Suprapubic skin (tissue), 4 donors: ENCODE measurements around the gene RIMBP2. TPM values are rescaled to one million over a fixed set of nuclear protein-coding genes. Genes with fewer than 3 reads are reported as not detected.
A peak's percentile ranks its signal among the peaks of the same experiment; 100 is the strongest.

ENCODE experiments used
- DNase-seq, 2 donors: peaks; one replicate each; pipeline ENCODE4 v3.0.0-alpha.2; 2019; ENCODE audit warnings: low spot score in 2 of 2
- H3K27ac ChIP-seq: fragments of 200-600 bp; sonication (generic); one replicate; pipeline ENCODE4 v1.5.1; 2019
- H3K27me3 ChIP-seq: fragments of 200-600 bp; sonication (generic); one replicate; pipeline ENCODE4 v1.5.1; 2019
- H3K36me3 ChIP-seq: fragments of 200-600 bp; sonication (generic); one replicate; pipeline ENCODE4 v1.5.1; 2019
- H3K4me1 ChIP-seq: fragments of 200-600 bp; sonication (generic); one replicate; pipeline ENCODE4 v1.5.1; 2019
- H3K4me3 ChIP-seq: fragments of 200-600 bp; sonication (generic); one replicate; pipeline ENCODE4 v1.5.1; 2019; ENCODE audit warnings: mild to moderate bottlenecking
- H3K9me3 ChIP-seq: fragments of 200-600 bp; sonication (generic); one replicate; pipeline ENCODE4 v1.5.1; 2019
- EP300 ChIP-seq: sonication (generic); formaldehyde crosslinking; IDR thresholded peaks from one replicate; pipeline ENCODE4 v1.6.1; 2017; ENCODE audit warnings: antibody characterized with exemption
- POLR2A ChIP-seq, 2 donors: fragments of 450-650 bp; IDR thresholded peaks; one replicate each; pipeline ENCODE4 v1.6.1; 2017; ENCODE audit warnings: antibody characterized with exemption in 2 of 2, mild to moderate bottlenecking in 2 of 2, moderate library complexity in 2 of 2
- POLR2AphosphoS5 ChIP-seq, 3 donors: sonication (generic); formaldehyde crosslinking; IDR thresholded peaks; one replicate each; pipeline ENCODE4 v1.6.1; 2017; ENCODE audit warnings: antibody characterized with exemption in 3 of 3
- WGBS: methylation state at CpG from one replicate; pipeline ENCODE4 v1.1.5; 2018; 5-methylcytosine and 5-hydroxymethylcytosine counted together
- total RNA-seq, 4 donors: library from RNA; depleted of rRNA; stranded (reverse); fragments of >200 nt; gene quantifications; one replicate each; pipeline ENCODE4 v1.1.0, GENCODE V29; 2016
- TF ChIP-seq, protein P1 (sequence below), 2 donors: fragments of 200-600 bp in 1 of 2; fragments of 450-650 bp in 1 of 2; sonication (generic) in 1 of 2; IDR thresholded peaks; one replicate each; pipeline ENCODE4 v1.5.1; 2016 to 2019; ENCODE audit warnings: antibody characterized with exemption in 2 of 2, mild to moderate bottlenecking in 1 of 2, moderate library complexity in 1 of 2

RIMBP2 gene
- total RNA-seq, 4 donors from 2014 or later, result 2.1 to 21.8 (median 3.0) TPM

DNA sequence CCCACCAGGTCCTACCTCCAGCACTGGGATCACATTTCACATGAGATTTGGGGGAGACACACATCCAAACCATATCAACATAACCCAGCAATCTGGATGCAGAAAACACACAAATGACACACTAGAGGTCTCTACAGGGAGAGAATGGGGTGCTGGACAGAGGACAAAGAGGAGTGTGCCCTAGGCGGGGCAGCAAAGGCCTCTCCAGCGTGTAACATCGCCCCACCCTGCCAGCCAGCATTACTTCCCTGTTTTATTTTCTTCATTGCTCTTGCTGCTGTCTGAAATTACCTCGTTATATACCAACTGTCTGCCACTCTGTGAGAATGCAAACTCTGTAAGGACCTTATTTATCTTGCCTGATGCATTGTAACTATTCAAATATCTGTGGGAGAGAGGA, 61.1 kb downstream of the RIMBP2 start:
- peaks cover 9% of the 10 kb centered on the region for H3K9me3 ChIP-seq
- H3K36me3 ChIP-seq, result no peaks in the 10 kb centered on the region
- H3K27ac ChIP-seq, result no peak overlapping the region
- TF ChIP-seq EP300 (no peak), POLR2AphosphoS5 (IDR thresholded peaks at IDR 0.05) (no peak), POLR2A (IDR thresholded peaks at IDR 0.05) (no peak)
- TF ChIP-seq, protein P1, sequence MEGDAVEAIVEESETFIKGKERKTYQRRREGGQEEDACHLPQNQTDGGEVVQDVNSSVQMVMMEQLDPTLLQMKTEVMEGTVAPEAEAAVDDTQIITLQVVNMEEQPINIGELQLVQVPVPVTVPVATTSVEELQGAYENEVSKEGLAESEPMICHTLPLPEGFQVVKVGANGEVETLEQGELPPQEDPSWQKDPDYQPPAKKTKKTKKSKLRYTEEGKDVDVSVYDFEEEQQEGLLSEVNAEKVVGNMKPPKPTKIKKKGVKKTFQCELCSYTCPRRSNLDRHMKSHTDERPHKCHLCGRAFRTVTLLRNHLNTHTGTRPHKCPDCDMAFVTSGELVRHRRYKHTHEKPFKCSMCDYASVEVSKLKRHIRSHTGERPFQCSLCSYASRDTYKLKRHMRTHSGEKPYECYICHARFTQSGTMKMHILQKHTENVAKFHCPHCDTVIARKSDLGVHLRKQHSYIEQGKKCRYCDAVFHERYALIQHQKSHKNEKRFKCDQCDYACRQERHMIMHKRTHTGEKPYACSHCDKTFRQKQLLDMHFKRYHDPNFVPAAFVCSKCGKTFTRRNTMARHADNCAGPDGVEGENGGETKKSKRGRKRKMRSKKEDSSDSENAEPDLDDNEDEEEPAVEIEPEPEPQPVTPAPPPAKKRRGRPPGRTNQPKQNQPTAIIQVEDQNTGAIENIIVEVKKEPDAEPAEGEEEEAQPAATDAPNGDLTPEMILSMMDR (IDR thresholded peaks at IDR 0.05), result no peak
- no peaks in the 10 kb centered on the region for H3K27me3 ChIP-seq
- WGBS, result 87% methylated on average over 4 of the region's 4 CpGs
- no peak overlapping the region for H3K4me3 ChIP-seq
- DNase-seq, result no peak
- H3K4me1 ChIP-seq, result no peaks in the 10 kb centered on the region

DNA sequence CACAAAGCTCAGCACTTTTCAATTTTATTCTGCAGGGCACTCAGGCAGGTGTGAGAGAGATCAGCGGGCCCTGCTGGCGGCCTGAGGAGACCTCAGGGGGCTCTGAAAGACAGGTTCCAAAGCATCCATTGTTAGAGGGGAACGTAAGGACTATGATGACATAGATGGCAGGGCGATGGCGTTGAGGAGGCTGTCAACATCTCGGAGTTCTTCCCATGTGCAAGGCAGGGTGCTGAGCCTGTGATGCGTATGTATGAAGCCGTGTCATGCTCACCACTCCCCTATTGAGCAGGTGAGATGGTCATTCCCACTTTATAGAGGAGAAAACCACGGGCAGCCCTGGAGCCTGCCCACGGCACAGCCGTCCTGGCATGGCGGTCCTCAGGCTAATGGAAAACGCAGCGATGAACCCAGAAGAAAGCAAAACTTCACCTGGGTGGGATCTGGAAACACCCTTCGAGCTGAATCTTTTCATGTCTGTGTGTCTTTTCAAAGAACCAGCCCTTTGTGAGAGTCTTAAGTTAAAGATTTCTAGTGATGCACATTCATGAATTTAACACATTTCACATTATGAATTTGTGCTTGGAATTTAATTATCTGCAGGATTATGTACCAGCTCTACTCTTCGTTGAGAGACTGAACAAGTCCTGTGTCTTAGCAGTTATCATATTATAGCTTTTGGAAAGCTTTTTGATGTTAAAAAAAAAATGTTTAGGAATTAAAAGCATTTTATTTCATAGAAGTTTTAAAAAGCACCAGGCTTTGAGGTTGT, 64.7 kb downstream of the RIMBP2 start:
- TF ChIP-seq, protein P1 (IDR thresholded peaks at IDR 0.05), result no peak
- TF ChIP-seq POLR2A (IDR thresholded peaks at IDR 0.05) (no peak), POLR2AphosphoS5 (IDR thresholded peaks at IDR 0.05) (no peak), EP300 (no peak)
- WGBS, result 90% methylated on average over 16 of the region's 16 CpGs
- Histone ChIP-seq H3K9me3 (peaks cover 9% of the 10 kb centered on the region), H3K4me1 (no peaks in the 10 kb centered on the region), H3K27me3 (no peaks in the 10 kb centered on the region), H3K36me3 (no peaks in the 10 kb centered on the region), H3K27ac (no peak overlapping the region), H3K4me3 (no peak overlapping the region)
- DNase-seq, result peak in 1 of 2 donors; percentile 28

DNA sequence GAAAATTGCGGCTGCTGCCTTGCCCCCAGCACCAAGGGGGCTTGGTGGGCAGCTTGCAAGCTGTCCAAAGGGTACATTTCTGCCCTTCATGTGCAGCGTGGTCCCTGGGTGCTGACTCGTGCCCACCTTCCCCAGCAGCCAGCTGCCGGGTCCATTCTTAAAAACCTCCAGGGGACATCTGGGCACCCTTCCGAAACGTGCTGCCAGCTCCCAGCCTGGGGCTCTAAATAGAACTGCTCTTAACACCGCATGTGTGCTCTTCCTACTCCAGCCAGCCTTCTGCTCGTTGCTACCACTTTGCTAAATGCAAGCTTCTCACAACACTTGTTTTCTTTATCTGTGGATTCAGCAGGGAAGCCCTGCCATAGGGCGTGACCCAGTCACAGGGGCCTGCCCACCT, 66.0 kb downstream of the RIMBP2 start:
- Histone ChIP-seq H3K4me3 (no peak overlapping the region), H3K36me3 (no peaks in the 10 kb centered on the region), H3K27me3 (no peaks in the 10 kb centered on the region), H3K4me1 (no peaks in the 10 kb centered on the region), H3K27ac (no peak overlapping the region), H3K9me3 (peaks cover 9% of the 10 kb centered on the region)
- TF ChIP-seq POLR2A (IDR thresholded peaks at IDR 0.05) (no peak), EP300 (no peak), POLR2AphosphoS5 (IDR thresholded peaks at IDR 0.05) (no peak)
- TF ChIP-seq, protein P1 (IDR thresholded peaks at IDR 0.05), result no peak
- DNase-seq, result peak in 1 of 2 donors; percentile 16
- 60% methylated on average over 4 of the region's 9 CpGs for WGBS

DNA sequence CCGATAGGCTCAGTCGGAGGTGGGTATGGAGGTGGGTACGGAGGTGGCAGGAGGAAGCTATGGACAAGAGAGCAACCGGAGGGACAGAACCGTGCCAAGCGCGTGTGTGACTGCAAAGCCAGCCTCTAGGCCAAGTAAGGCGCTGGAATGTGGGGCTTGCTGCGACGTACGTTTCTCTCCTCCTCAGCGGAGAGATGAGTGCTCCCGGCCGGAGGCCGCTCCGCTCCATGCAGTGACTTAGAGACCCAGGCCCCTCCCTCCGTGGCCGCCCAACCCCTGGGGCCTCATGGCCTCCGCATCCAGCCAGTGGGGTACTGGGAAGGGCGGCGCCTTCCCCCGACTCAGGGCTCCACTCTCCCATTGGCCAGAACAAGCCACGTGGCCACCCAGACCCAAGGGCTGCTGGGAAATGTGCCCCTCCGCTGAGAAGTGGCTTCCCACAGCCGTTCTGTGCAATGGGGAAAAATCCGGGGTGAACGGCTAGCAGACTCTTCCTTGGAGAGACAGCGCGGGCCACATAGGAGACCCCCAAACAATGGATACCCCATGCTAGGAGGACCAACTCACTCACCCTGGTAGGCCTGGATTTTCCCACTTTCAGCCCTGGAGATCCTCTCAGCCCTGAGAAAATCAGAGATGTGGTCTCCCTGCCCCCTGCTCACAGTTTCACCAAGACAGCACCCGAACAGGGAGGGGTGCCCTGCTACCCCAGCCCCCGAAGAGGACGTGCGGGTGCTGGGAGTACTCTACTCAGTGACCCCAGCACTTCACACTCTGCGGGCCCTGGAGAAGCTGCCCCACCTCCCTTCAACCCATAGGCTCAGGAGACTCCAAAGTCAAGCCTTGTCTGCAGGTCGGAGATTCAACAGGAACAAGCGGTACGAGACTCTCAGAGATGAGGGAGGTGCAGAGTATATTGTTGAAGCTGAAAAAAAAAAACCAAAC, 66.7 kb downstream of the RIMBP2 start:
- WGBS, result 95% methylated on average over 26 of the region's 37 CpGs
- no peak for TF ChIP-seq EP300
- no peak for TF ChIP-seq POLR2AphosphoS5 (IDR thresholded peaks at IDR 0.05)
- no peak for TF ChIP-seq POLR2A (IDR thresholded peaks at IDR 0.05)
- TF ChIP-seq, protein P1 (IDR thresholded peaks at IDR 0.05), result no peak
- no peak overlapping the region for H3K4me3 ChIP-seq

DNA sequence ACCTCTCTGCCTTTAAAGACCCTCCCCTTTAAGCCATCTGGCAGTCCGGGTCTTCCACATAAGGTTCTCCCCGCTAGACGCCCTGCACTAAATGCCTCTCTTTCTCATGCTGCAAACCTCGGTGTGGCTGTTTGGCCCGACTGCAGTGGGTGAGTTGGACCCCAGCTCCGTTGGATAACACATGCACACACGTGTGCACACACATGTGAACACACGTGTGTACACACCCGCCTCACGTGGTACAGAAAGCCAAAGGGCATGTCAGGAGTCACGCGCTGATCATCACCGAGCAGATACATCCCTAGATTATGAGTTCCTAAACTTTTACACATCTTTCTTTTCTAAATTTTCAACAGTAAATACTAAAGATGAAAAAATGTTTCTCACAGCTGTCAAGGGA, 68.3 kb downstream of the RIMBP2 start:
- Histone ChIP-seq H3K36me3 (no peaks in the 10 kb centered on the region), H3K27me3 (no peaks in the 10 kb centered on the region), H3K27ac (no peak overlapping the region), H3K4me3 (no peak overlapping the region), H3K9me3 (no peaks in the 10 kb centered on the region), H3K4me1 (no peaks in the 10 kb centered on the region)
- TF ChIP-seq POLR2AphosphoS5 (IDR thresholded peaks at IDR 0.05), result no peak
- no peak for TF ChIP-seq POLR2A (IDR thresholded peaks at IDR 0.05)
- TF ChIP-seq, protein P1 (IDR thresholded peaks at IDR 0.05), result no peak
- no peak for DNase-seq
- 71% methylated on average over 13 of the region's 13 CpGs for WGBS

More for the DNA sequence above, 66.7 kb downstream of the RIMBP2 start:
- H3K4me1 ChIP-seq, result no peaks in the 10 kb centered on the region
- peaks cover 7% of the 10 kb centered on the region for H3K9me3 ChIP-seq
- no peaks in the 10 kb centered on the region for H3K27me3 ChIP-seq
- peak in 1 of 2 donors; percentile 29 for DNase-seq
- H3K27ac ChIP-seq, result no peak overlapping the region
- no peaks in the 10 kb centered on the region for H3K36me3 ChIP-seq
